ENCODE measurements around the gene CRKL.
A peak's percentile ranks its signal among the peaks of the same experiment; 100 is the strongest.
"Not testable (repeated sequence)": the region's sequence is repeated elsewhere in the genome, so short reads cannot be mapped to it uniquely, and the experiment has no call there.

CRKL gene

GRCh38 chr22:20967697-20968211 lies 50.5 kb downstream of the CRKL start:
- DNase-seq, result no peak

- DNase-seq, result no peak
Measured at GRCh38 chr22:20968281-20968977, 51.2 kb downstream of the CRKL start.

GRCh38 chr22:20970939-20971657 lies 53.9 kb downstream of the CRKL start:
- DNase-seq, result no peak

GRCh38 chr22:20972014-20972694 lies 54.9 kb downstream of the CRKL start:
- DNase-seq, result not testable (repeated sequence)

- DNase-seq, result no peak
Measured at GRCh38 chr22:20972933-20973577, 55.8 kb downstream of the CRKL start.

- DNase-seq, result no peak
Measured at GRCh38 chr22:20973634-20974286, 56.6 kb downstream of the CRKL start.

GRCh38 chr22:20974336-20974955 lies 57.2 kb downstream of the CRKL start:
- no peak for DNase-seq

GRCh38 chr22:20975541-20976290 lies 58.5 kb downstream of the CRKL start:
- DNase-seq, result no peak

GRCh38 chr22:20976291-20976877 lies 59.2 kb downstream of the CRKL start:
- no peak for DNase-seq

GRCh38 chr22:20977019-20977418 lies 59.8 kb downstream of the CRKL start:
- no peak for DNase-seq

- DNase-seq, result no peak
Measured at GRCh38 chr22:20977516-20978170, 60.4 kb downstream of the CRKL start.

- no peak for DNase-seq
Measured at GRCh38 chr22:20978419-20978818, 61.2 kb downstream of the CRKL start.

GRCh38 chr22:20979243-20979809 lies 62.1 kb downstream of the CRKL start:
- peak; percentile 78 for DNase-seq

- no peak for DNase-seq
Measured at GRCh38 chr22:20979940-20980453, 62.8 kb downstream of the CRKL start.

GRCh38 chr22:20980523-20980922 lies 63.3 kb downstream of the CRKL start:
- no peak for DNase-seq

- no peak for DNase-seq
Measured at GRCh38 chr22:20980938-20981722, 63.9 kb downstream of the CRKL start.

- peak; percentile 90 for DNase-seq
Measured at GRCh38 chr22:20981787-20982562, 64.8 kb downstream of the CRKL start, which contains the start of gene LZTR1. LZTR1 (plus strand) TSS chr22:20982297; CDS start chr22:20982372, 75 bp downstream.

GRCh38 chr22:20982563-20982882 lies 65.3 kb downstream of the CRKL start:
- no peak for DNase-seq
